Esophagus squamous epithelium (tissue), 5 donors: ENCODE measurements around the gene DENND1B. TPM values are rescaled to one million over a fixed set of nuclear protein-coding genes. Genes with fewer than 3 reads are reported as not detected.

ENCODE experiments used
- DNase-seq: peaks from one replicate; lab custom pipeline; 2025; lab: John Stamatoyannopoulos, UW
- H3K27ac ChIP-seq, 4 donors: fragments of 200-600 bp; sonication (generic); one replicate each; pipeline ENCODE4 v1.5.1; 2016 to 2019; ENCODE audit warnings: mild to moderate bottlenecking in 1 of 4
- H3K27me3 ChIP-seq, 4 donors: fragments of 200-600 bp; sonication (generic); 1 replicate in 3 of 4; 2 replicates in 1 of 4; pipeline versions ENCODE4 v1.5.1 to v1.6.0; 2017 to 2021; ENCODE audit warnings: antibody characterized with exemption in 1 of 4
- H3K36me3 ChIP-seq, 3 donors: fragments of 200-600 bp; sonication (generic); one replicate each; pipeline ENCODE4 v1.5.1; 2016 to 2019
- H3K4me1 ChIP-seq, 3 donors: fragments of 200-600 bp; sonication (generic); one replicate each; pipeline ENCODE4 v1.5.1; 2017 to 2019
- H3K4me3 ChIP-seq, 4 donors: fragments of 200-600 bp; sonication (generic); 1 replicate in 3 of 4; 2 replicates in 1 of 4; pipeline ENCODE4 v1.5.1; 2016 to 2019; ENCODE audit warnings: mild to moderate bottlenecking in 2 of 4, moderate library complexity in 1 of 4
- H3K9me3 ChIP-seq, 3 donors: fragments of 200-600 bp; sonication (generic); one replicate each; pipeline ENCODE4 v1.5.1; 2016 to 2019
- CTCF ChIP-seq, 6 experiments: fragments of 450-650 bp in 4 of 6; fragments of 200-600 bp in 2 of 6; sonication (generic) in 2 of 6; IDR thresholded peaks; one replicate each; pipeline ENCODE4 v1.5.1; 2016 to 2019; ENCODE audit warnings: antibody characterized with exemption in 6 of 6, mild to moderate bottlenecking in 4 of 6, moderate library complexity in 4 of 6
- POLR2A ChIP-seq, 4 donors: fragments of 450-650 bp; IDR thresholded peaks; one replicate each; pipeline ENCODE4 v1.6.1; 2017; ENCODE audit warnings: antibody characterized with exemption in 4 of 4, mild to moderate bottlenecking in 4 of 4, moderate library complexity in 3 of 4
- WGBS, 2 donors: methylation state at CpG; one replicate each; pipeline ENCODE4 v1.1.5; 2018; 5-methylcytosine and 5-hydroxymethylcytosine counted together
- intact Hi-C: fragments of 100-400 bp; cut with DNase I; formaldehyde crosslinking; loops from one replicate; pipeline ENCODE4 v1.15.0; 2022
- total RNA-seq, 4 donors: library from RNA; depleted of rRNA; stranded (reverse); fragments of >200 nt; gene quantifications; one replicate each; pipeline ENCODE4 v1.1.0, GENCODE V29; 2016
- donor health status: DM: yes; HTN: yes; CAD: no.

Gene DENND1B
- total RNA-seq, 4 donors from 2014 or later, result 13.6 to 25.5 (median 18.2) TPM

GRCh38 chr1:197649188-197649587 is 126.1 kb downstream of the DENND1B start:
- no peaks in the 10 kb centered on the region for H3K27me3 ChIP-seq
- intact Hi-C loops, result no loop called here
- peaks cover 0 to 20% (median 0%) of the 10 kb centered on the region in 3 donors for H3K36me3 ChIP-seq
- no peak overlapping the region for H3K4me3 ChIP-seq
- DNase-seq, result no peak
- H3K9me3 ChIP-seq, result no peaks in the 10 kb centered on the region
- H3K27ac ChIP-seq, result no peak overlapping the region
- H3K4me1 ChIP-seq, result no peaks in the 10 kb centered on the region
- WGBS, 2 donors, result 77 to 93% methylated on average over 2 of the region's 2 CpGs
- TF ChIP-seq CTCF (IDR thresholded peaks at IDR 0.05), result no peak
- no peak for TF ChIP-seq POLR2A (IDR thresholded peaks at IDR 0.05)

GRCh38 chr1:197638316-197638715 is 137.0 kb downstream of the DENND1B start:
- intact Hi-C loops, result no loop called here
- whole genome bisulfite sequencing, 2 donors, result 82 to 92% methylated on average over 2 of the region's 2 CpGs
- TF ChIP-seq CTCF (IDR thresholded peaks at IDR 0.05), result no peak
- TF ChIP-seq POLR2A (IDR thresholded peaks at IDR 0.05), result no peak
- Histone ChIP-seq H3K36me3 (peaks cover 0 to 50% (median 0%) of the 10 kb centered on the region in 3 donors), H3K27ac (no peak overlapping the region), H3K4me3 (no peak overlapping the region), H3K4me1 (no peaks in the 10 kb centered on the region), H3K27me3 (no peaks in the 10 kb centered on the region), H3K9me3 (peaks cover 0 to 2% (median 0%) of the 10 kb centered on the region in 3 donors)
- DNase-seq, result no peak

GRCh38 chr1:197637406-197637805 is 137.9 kb downstream of the DENND1B start:
- H3K36me3 ChIP-seq, result peaks cover 0 to 44% (median 0%) of the 10 kb centered on the region in 3 donors
- TF ChIP-seq CTCF (IDR thresholded peaks at IDR 0.05) (no peak), POLR2A (IDR thresholded peaks at IDR 0.05) (no peak)
- peaks cover 0 to 3% (median 0%) of the 10 kb centered on the region in 3 donors for H3K9me3 ChIP-seq
- H3K4me3 ChIP-seq, result no peak overlapping the region
- DNase-seq, result no peak
- H3K27me3 ChIP-seq, result no peaks in the 10 kb centered on the region
- WGBS, 2 donors, result 81 to 82% methylated on average over 3 of the region's 3 CpGs
- no peak overlapping the region for H3K27ac ChIP-seq
- H3K4me1 ChIP-seq, result no peaks in the 10 kb centered on the region
- intact Hi-C loops, result no loop called here

- H3K27me3 ChIP-seq, result no peaks in the 10 kb centered on the region
- H3K36me3 ChIP-seq, result peaks cover 0 to 22% (median 0%) of the 10 kb centered on the region in 3 donors
- intact Hi-C loops, result no loop called here
- TF ChIP-seq POLR2A (IDR thresholded peaks at IDR 0.05), result no peak
- TF ChIP-seq CTCF (IDR thresholded peaks at IDR 0.05), result no peak
- H3K4me3 ChIP-seq, result no peak overlapping the region
- no peak overlapping the region for H3K27ac ChIP-seq
- 69 to 85% methylated on average over 2 of the region's 2 CpGs for WGBS, 2 donors
- no peak for DNase-seq
- no peaks in the 10 kb centered on the region for H3K4me1 ChIP-seq
- peaks cover 0 to 3% (median 0%) of the 10 kb centered on the region in 3 donors for H3K9me3 ChIP-seq
Observed at GRCh38 chr1:197633447-197634078, 141.7 kb downstream of the DENND1B start.

GRCh38 chr1:197632651-197633050 is 142.6 kb downstream of the DENND1B start:
- H3K36me3 ChIP-seq, result peaks cover 0 to 22% (median 0%) of the 10 kb centered on the region in 3 donors
- intact Hi-C loops, result no loop called here
- no peaks in the 10 kb centered on the region for H3K27me3 ChIP-seq
- TF ChIP-seq POLR2A (IDR thresholded peaks at IDR 0.05) (no peak), CTCF (IDR thresholded peaks at IDR 0.05) (no peak)
- no peaks in the 10 kb centered on the region for H3K4me1 ChIP-seq
- peaks cover 0 to 3% (median 0%) of the 10 kb centered on the region in 3 donors for H3K9me3 ChIP-seq
- no peak overlapping the region for H3K27ac ChIP-seq
- WGBS, 2 donors, result 21 to 62% methylated on average over 1 of the region's 1 CpG
- no peak for DNase-seq
- H3K4me3 ChIP-seq, result no peak overlapping the region
